ENCODE data around the gene ARHGAP15.
A peak's percentile ranks its signal among the peaks of the same experiment; 100 is the strongest.
"Not testable (repeated sequence)": the region's sequence is repeated elsewhere in the genome, so short reads cannot be mapped to it uniquely, and the experiment has no call there.

ARHGAP15 gene

DNA sequence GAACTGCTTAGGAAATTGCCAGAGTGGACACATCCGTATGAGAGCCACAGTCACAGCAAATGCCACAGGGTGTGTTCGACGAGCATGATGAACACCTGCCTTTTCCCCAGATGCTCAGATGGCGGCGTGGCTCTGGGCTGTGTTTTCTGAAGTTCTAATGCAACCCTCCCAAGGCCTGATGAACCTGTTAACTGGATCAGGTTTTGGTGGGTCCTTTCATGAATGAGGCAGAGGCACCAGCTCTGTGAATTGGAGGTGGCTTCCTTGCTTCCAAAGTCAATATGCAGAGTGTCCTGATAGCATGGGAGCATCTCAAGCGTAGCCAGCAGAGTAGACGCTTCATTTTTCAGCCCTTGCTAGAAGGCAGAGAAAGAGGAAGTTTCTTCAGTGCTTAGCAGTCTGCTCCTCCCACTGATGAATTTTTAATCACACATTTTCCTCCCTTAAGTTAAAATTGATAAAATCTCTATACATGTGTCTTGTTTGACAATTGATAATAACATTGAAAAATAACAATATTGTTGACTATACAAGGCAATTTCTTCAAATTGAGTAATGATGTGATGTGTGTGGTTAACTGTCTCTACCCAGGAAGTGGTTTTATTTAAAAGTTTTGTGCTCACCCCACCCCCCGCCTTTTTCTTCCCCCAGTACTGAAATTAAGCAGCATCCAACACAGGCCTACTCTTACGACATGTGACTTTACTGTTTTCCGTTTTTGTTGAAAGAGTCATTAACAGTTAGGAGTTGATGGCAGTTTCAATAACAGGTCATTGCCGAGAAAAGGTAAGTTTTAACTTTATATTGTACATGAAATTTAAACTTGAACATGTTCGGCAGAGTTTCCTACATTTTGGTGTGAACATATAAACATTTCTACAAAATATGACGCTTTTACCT is at the start of gene ARHGAP15:
ARHGAP15 (plus strand) TSS at position 739 of the 900 bp plus-strand sequence.
- no peaks in the 10 kb centered on the region for H3K27me3 Mint-ChIP-seq
- H3K9me3 Mint-ChIP-seq (ENCODE audit: low read depth) = peaks cover under 1% of the 10 kb centered on the region
- peaks cover 53% of the 10 kb centered on the region for H3K4me1 Mint-ChIP-seq (ENCODE audit: low read depth)
- no peak within 1 kb of the TSS for H3K27ac Mint-ChIP-seq
- H3K4me3 Mint-ChIP-seq = peak within 1 kb of the TSS; percentile 88
- H3K36me3 Mint-ChIP-seq = peaks cover 4% of the 10 kb centered on the region

DNA sequence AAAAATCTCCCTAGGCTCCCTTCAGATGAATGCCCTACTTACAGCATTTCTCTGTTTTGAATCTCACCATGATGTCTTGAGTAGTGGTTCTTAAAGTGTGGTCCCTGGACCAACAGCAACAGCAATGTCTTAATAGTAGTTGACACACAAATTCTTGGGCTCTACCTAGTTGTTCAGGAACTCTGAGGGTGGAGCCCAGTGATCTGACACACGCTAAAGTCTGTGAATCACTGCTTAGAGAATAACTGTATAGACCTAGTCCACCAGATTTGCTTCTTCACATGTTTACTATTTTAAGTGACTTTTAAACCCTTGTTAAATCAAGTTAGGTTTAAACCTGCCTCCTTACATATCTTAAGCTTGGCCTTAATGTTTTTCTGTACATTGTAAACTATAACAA is 47.6 kb upstream of the ARHGAP15 start:
- Mint-ChIP-seq H3K27me3 (no peaks in the 10 kb centered on the region), H3K4me3 (no peak overlapping the region), H3K27ac (no peak overlapping the region), H3K36me3 (no peaks in the 10 kb centered on the region), H3K9me3 (ENCODE audit: low read depth) (no peaks in the 10 kb centered on the region), H3K4me1 (ENCODE audit: low read depth) (peaks cover 20% of the 10 kb centered on the region)

DNA sequence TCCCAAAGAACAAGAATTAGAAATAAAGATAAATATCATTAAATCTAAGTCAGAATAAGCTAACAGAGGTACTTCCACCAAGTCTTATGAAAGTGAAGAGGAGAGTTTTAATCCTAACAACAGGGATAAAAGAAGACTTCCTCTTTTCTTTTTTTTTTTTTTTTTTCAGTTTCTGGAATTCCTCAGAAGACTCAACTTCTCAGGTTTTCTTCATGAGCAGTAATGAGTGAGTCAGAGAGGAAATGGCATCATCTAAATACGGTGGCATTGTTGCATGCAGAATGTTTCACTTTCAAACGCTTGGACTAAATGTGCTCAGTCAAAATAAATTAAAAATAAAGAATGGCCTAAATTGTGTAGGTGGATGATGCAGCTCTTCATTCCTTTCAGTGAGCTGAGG is 45.6 kb upstream of the ARHGAP15 start:
- H3K4me3 Mint-ChIP-seq = peak overlapping the region; percentile 17
- peaks cover 20% of the 10 kb centered on the region for H3K4me1 Mint-ChIP-seq (ENCODE audit: low read depth)
- H3K9me3 Mint-ChIP-seq (ENCODE audit: low read depth) = no peaks in the 10 kb centered on the region
- no peaks in the 10 kb centered on the region for H3K27me3 Mint-ChIP-seq
- peak overlapping the region; percentile 58 for H3K27ac Mint-ChIP-seq
- no peaks in the 10 kb centered on the region for H3K36me3 Mint-ChIP-seq

DNA sequence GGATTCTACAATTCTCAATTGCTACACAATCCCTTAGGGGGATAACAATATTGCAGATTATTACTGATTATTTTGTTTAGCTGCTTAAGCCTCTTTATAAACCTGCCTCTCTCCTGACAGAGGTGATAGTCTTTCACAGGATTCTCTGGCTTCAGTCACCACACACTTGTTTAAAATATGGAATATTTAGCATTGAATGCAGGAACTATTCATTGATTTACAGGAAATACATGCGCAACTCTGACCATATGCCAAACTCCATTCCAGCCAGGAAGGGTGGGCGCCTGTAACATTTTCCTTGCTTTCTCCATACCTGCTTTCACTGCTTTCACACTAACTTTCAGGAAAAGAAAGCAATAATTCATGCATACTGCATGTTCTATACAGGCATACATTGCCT is 44.8 kb upstream of the ARHGAP15 start:
- no peaks in the 10 kb centered on the region for H3K27me3 Mint-ChIP-seq
- peaks cover 20% of the 10 kb centered on the region for H3K4me1 Mint-ChIP-seq (ENCODE audit: low read depth)
- no peak overlapping the region for H3K4me3 Mint-ChIP-seq
- no peaks in the 10 kb centered on the region for H3K9me3 Mint-ChIP-seq (ENCODE audit: low read depth)
- H3K36me3 Mint-ChIP-seq = no peaks in the 10 kb centered on the region
- H3K27ac Mint-ChIP-seq = no peak overlapping the region

DNA sequence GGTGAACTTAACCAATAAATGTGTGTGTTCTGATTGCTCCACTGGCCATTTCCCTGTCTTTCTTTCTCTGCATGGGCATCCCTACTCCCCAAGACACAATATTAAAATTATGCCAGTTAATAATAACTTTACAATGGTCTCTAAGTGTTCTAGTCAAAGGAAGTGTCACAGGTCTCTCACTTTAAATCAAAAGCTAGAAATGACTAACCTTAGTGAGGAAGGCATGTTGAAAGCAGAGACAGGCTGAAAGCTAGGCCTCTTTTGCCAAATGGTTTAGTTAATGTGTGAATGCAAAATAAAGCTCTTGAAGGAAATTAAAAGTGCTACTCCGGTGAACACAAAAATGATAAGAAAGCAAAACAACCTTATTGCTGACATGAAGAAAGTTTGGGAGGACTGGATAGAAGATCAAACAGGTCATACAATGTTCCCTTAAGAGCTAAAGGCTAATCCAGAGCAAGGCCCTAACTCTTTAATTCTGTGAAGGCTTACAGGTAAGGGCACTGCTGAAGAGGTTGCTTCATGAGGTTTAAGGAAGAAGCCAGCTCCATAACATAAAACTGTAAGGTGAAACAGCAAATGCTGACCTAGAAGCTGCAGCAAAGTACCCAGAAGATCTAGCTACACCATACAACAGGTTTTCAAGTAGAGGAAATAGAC is 44.0 kb upstream of the ARHGAP15 start:
- H3K27me3 Mint-ChIP-seq = no peaks in the 10 kb centered on the region
- H3K4me3 Mint-ChIP-seq = no peak overlapping the region
- no peaks in the 10 kb centered on the region for H3K9me3 Mint-ChIP-seq (ENCODE audit: low read depth)
- H3K4me1 Mint-ChIP-seq (ENCODE audit: low read depth) = peaks cover 20% of the 10 kb centered on the region
- peak overlapping the region; percentile 31 for H3K27ac Mint-ChIP-seq
- H3K36me3 Mint-ChIP-seq = no peaks in the 10 kb centered on the region

DNA sequence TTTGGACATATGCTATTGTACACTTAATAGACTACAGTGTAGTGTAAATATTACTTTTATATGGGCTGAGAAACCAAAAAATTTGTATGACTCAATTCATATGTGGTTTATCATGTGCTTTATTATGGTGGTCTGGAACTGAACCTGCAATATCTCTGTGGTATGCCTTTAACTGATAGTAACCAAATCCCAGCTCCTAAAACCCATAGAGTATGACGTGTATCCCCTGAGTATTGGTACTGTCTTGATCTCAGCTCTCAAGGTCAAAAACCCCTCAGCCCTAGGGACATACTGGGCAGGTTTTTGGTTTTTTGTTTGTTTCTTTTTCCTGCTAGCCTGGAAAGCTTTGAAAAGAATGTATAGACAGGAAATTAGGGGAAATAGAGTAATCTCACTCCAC is 42.2 kb upstream of the ARHGAP15 start:
- H3K36me3 Mint-ChIP-seq = no peaks in the 10 kb centered on the region

DNA sequence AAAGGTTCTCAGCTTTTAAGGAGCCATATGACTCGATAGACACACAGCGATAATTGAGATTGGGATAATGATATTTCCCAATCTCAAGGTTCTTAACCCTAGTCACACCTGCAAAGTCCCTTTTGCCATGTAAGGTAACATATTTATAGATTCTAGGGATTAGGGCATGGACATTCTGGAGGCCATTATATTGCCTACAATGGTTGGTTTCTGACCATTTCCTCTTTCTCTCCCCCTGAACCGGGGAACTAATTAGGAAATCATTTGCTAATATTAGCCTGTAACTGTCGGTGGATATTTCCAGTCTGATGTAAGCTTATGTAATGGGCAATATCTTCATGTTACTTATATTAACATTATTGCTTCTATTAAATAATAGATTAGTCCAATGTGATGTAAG is 40.8 kb upstream of the ARHGAP15 start:
- Mint-ChIP-seq H3K4me1 (ENCODE audit: low read depth) (peaks cover 20% of the 10 kb centered on the region), H3K27me3 (no peaks in the 10 kb centered on the region), H3K36me3 (no peaks in the 10 kb centered on the region), H3K27ac (no peak overlapping the region), H3K4me3 (no peak overlapping the region), H3K9me3 (ENCODE audit: low read depth) (no peaks in the 10 kb centered on the region)

More for the DNA sequence above, 42.2 kb upstream of the ARHGAP15 start:
- H3K27me3 Mint-ChIP-seq = no peaks in the 10 kb centered on the region
- peaks cover 20% of the 10 kb centered on the region for H3K4me1 Mint-ChIP-seq (ENCODE audit: low read depth)
- H3K9me3 Mint-ChIP-seq (ENCODE audit: low read depth) = no peaks in the 10 kb centered on the region
- no peak overlapping the region for H3K4me3 Mint-ChIP-seq
- no peak overlapping the region for H3K27ac Mint-ChIP-seq

DNA sequence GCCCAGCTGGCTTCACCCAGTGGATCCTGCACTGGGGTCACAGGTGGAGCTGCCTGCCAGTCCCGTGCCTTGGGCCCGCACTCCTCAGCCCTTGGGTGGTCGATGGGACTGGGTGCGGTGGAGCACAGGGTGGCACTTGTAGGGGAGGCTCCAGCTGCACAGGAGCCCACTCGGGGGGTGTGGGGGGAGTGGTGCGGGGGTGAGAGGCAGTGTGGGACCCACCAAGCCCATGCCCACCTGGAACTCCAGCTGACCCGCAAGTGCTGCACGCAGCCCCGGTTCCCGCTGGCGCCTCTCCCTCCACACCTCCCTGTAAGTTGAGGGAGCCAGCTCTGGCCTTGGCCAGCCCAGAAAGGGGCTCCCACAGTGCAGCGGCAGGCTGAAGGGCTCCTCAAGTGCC is 39.7 kb upstream of the ARHGAP15 start:
- H3K27me3 Mint-ChIP-seq; H3K9me3 Mint-ChIP-seq (ENCODE audit: low read depth); H3K36me3 Mint-ChIP-seq; H3K27ac Mint-ChIP-seq; H3K4me3 Mint-ChIP-seq: not testable (repeated sequence)
- H3K4me1 Mint-ChIP-seq (ENCODE audit: low read depth) = peaks cover 10% of the 10 kb centered on the region

DNA sequence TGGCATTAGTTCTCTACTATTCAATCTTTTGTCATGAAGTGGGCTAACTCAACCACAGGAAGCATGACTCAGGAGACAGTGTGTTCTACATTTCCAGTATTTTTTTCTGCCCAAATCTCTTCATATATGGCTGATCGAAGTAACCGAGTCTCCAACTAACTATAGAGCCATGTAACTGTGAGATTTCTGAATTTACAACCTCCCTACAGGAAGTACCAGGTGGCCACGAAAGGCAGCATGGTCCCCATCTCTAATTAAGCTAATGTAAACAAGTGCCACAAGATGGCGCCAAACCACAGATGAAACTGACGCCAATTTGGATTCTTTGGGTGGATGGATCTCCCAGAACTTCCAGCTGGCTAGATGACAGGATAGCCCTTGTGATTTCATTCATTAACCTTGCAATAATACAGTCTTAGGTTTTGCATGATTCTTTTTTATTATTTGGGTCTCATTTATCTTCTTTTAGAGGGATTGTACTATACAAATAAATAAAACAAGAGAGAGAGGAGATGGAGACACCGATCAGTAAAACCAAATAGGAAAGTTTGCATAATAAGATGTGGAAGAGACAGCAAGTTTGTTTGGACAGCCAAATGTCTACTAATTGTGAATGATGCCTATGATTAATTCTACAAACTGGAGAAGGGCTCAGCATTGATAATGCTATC is 18.3 kb upstream of the ARHGAP15 start:
- Mint-ChIP-seq H3K9me3 (ENCODE audit: low read depth) (no peaks in the 10 kb centered on the region), H3K4me1 (ENCODE audit: low read depth) (peaks cover 38% of the 10 kb centered on the region), H3K27ac (peak overlapping the region; percentile 72), H3K27me3 (peaks cover 2% of the 10 kb centered on the region), H3K36me3 (no peaks in the 10 kb centered on the region), H3K4me3 (peak overlapping the region; percentile 51)

DNA sequence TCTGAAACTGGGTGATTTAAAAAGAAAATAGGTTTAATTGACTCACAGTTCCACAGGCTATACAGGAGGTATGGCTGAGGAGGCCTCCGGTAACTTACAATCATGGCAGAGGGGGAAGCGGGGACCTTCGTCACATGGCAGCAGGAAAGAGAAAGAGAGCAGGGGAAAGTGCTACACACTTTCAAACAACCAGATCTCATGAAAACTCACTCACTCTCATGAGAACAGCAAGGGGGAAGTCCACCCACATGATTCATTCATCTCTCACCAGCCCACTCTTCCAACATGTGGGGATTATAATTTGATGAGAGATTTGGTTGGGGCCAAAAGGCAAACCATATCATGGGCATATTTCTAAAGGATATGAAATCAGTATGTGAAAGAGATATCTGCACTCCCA is 12.0 kb upstream of the ARHGAP15 start:
- Mint-ChIP-seq H3K36me3 (peaks cover 15% of the 10 kb centered on the region), H3K4me3 (peak overlapping the region; percentile 27), H3K27me3 (no peaks in the 10 kb centered on the region), H3K27ac (peak overlapping the region; percentile 62), H3K9me3 (ENCODE audit: low read depth) (peaks cover 13% of the 10 kb centered on the region), H3K4me1 (ENCODE audit: low read depth) (peaks cover 51% of the 10 kb centered on the region)

DNA sequence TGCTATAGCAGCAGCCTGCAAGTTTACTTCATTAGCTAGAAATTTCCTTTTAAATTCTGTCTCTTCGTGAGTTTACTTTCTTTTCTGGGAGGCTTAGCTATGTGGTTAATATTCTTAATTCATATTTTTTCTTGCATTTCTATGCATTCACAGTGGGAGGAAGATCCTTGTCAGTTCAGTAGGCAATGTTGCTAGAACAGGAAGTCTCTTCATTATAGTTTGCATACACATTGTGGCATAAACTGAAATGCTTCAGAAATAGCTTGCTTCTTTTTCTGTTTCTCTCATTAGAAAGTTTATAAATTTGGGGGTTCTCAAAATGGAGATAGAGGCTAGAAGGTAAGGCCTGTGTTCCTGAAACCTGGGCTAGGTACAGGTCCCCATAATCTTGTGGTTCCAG is 8.1 kb upstream of the ARHGAP15 start:
- H3K4me3 Mint-ChIP-seq = peak overlapping the region; percentile 52
- H3K9me3 Mint-ChIP-seq (ENCODE audit: low read depth) = peaks cover 13% of the 10 kb centered on the region
- peaks cover 29% of the 10 kb centered on the region for H3K4me1 Mint-ChIP-seq (ENCODE audit: low read depth)
- peaks cover 15% of the 10 kb centered on the region for H3K36me3 Mint-ChIP-seq
- H3K27ac Mint-ChIP-seq = peak overlapping the region; percentile 64
- no peaks in the 10 kb centered on the region for H3K27me3 Mint-ChIP-seq

DNA sequence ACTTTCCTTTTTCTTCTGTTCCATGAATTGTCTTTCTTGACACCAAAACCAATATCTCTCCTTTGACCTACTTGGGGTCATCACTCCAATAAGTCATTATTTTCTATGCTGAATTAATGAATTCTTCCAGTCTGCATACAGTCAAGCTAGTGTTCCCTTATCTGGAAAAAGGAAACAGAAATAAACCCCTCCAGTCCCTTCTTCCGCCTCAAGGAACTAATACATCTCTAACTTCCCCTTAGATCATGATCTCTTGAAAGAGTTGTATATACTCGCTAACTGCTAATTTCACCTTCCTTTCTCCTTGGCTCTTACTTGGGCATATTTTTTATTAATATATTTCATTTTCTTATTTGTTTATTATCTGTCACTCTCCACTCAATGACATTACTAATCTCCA is 7.3 kb upstream of the ARHGAP15 start:
- Mint-ChIP-seq H3K4me3 (no peak overlapping the region), H3K27me3 (no peaks in the 10 kb centered on the region), H3K36me3 (peaks cover 11% of the 10 kb centered on the region), H3K27ac (no peak overlapping the region), H3K9me3 (ENCODE audit: low read depth) (peaks cover 8% of the 10 kb centered on the region), H3K4me1 (ENCODE audit: low read depth) (peaks cover 21% of the 10 kb centered on the region)

DNA sequence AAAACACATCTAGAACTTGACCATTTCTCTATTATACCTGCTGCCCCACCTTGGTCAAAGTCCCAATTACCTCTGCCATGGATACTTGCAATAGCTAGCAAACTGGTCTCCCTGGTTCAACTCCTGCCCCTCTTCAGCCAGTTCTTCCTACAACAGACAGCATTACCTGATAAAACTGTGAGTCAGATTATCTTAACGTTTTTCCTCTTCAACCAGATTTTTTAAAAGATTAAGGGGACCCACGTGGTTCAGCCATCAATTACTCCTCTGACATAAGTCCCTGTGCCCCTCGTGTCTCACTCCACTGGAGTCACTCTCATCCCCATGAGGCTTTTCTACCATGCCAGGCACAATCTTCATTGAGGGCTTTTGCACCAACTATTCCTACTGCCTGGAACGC is 5.3 kb upstream of the ARHGAP15 start:
- peaks cover 23% of the 10 kb centered on the region for H3K4me1 Mint-ChIP-seq (ENCODE audit: low read depth)
- H3K27ac Mint-ChIP-seq = no peak overlapping the region
- no peak overlapping the region for H3K4me3 Mint-ChIP-seq
- H3K36me3 Mint-ChIP-seq = no peaks in the 10 kb centered on the region
- no peaks in the 10 kb centered on the region for H3K9me3 Mint-ChIP-seq (ENCODE audit: low read depth)
- no peaks in the 10 kb centered on the region for H3K27me3 Mint-ChIP-seq

DNA sequence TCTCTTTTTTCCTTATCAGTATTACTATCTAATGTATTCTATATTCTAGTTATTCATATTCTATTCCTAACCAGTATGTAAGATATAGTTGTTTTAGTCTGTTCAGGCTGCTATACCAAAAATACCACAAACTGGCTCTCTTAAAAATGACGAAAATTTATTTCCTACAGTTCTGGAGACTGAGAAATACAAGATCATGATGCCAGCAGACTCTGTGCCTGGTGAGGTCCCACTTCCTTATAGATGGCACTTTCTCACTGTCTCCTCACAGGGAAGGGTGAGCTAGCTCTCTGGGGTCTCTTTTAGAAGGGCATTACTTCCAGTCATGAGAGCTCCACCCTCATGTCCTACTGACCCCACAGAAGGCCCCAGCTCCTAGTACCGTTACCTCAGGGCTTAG is 4.8 kb upstream of the ARHGAP15 start:
- Mint-ChIP-seq H3K4me3 (no peak overlapping the region), H3K27me3 (no peaks in the 10 kb centered on the region), H3K27ac (no peak overlapping the region), H3K36me3 (no peaks in the 10 kb centered on the region), H3K4me1 (ENCODE audit: low read depth) (peaks cover 22% of the 10 kb centered on the region), H3K9me3 (ENCODE audit: low read depth) (no peaks in the 10 kb centered on the region)

DNA sequence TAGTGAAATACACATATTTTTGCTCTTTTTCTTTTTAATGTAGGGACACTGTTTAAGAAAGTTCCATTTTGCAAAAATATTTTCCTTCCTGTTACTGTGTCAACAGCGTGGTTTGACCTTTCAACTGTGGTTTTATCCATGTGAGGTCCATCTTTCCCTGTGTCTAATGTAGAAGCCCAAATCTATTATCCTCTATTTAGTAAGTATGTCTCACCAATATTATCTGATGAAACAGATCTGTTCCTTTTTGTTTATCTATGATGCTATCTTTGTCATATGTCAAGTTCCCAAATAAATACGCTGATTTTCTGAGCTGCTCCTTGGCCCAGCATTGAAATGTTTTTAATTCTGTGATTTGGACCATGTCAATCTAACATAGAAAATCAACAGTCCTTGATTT is 3.5 kb upstream of the ARHGAP15 start:
- Mint-ChIP-seq H3K4me1 (ENCODE audit: low read depth) (peaks cover 27% of the 10 kb centered on the region), H3K27ac (no peak overlapping the region), H3K27me3 (no peaks in the 10 kb centered on the region), H3K36me3 (no peaks in the 10 kb centered on the region), H3K9me3 (ENCODE audit: low read depth) (no peaks in the 10 kb centered on the region), H3K4me3 (peak overlapping the region; percentile 77)
